Effector CD8-positive, alpha-beta T cell (primary cell): ENCODE measurements around the gene NKAIN2.

Experiments used
- DNase-seq: peaks from one replicate; lab custom pipeline; 2025; lab: John Stamatoyannopoulos, UW

The NKAIN2 gene

DNA sequence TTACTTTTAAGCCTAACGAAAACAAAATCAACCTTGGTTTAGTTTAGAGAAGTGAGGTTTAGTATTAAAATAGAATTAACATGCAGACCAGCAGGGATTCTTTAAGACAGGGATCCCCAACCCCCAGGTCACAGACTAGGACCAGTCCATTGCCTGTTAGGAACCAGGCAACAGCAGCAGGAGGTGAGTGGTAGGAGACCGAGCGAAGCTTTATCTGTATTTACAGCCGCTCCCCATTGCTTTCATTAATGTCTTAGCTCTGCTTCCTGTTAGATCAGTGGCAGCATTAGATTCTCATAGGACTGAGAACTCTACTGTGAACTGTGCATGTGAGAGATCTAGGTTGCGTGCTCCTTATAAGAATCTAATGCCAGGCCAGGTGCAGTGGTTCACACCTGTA is 225.9 kb downstream of the NKAIN2 start:
- no peak for DNase-seq

DNA sequence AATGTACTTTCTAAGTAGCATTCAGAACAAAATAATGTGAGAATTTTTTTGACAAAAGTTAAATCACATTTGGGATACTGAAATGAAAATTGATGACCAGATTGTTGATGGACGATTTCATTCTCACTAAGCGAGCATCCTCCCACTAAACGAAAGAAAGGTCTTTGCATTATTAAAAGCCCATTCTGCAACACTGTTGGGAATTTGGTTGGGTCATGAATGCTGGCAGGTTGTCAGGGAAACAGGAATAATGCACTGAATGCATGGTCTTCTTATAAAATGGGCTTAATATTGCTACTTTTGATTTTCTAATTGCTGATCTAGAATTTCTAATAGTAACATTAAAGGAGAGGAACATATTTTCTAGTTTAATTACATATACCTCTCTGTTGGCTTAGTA is 229.8 kb downstream of the NKAIN2 start:
- DNase-seq = no peak

DNA sequence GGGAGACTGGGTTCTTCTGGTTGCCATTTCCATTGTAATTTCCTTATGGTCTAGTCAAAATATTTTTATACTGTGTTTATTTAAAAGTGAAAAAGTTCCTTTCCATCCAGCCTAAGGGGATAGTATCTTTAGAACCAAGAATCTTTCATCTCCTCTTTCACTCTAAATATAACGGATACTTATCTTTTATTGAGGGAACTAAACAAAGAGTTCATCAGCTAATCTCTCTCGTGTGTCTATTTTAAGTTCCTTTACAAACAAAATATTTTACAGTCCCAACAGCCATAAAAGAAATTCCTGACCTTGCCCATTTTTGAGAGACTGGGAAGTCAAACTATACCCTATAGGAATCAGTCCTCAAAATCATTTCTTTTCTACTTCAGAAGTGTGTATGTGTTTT is 232.7 kb downstream of the NKAIN2 start:
- DNase-seq = no peak

DNA sequence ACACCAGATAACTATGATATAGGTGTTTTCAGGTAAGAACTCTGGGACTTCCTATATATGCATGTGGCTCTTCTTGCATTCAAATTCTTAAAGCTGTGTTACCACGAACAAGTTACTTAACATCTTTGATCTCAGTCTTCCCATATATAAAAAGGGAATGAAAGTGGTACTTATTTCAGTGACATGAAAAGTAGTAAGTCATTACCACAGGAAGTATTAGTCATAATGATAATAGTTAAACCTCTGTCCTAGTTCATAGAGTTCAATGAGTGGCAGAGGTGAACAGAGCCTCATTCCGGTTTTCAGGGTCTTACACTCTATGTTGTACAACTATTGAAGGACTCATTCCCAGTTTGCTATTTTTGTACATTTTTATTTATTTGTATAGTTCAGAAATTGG is 237.0 kb downstream of the NKAIN2 start:
- DNase-seq = no peak

DNA sequence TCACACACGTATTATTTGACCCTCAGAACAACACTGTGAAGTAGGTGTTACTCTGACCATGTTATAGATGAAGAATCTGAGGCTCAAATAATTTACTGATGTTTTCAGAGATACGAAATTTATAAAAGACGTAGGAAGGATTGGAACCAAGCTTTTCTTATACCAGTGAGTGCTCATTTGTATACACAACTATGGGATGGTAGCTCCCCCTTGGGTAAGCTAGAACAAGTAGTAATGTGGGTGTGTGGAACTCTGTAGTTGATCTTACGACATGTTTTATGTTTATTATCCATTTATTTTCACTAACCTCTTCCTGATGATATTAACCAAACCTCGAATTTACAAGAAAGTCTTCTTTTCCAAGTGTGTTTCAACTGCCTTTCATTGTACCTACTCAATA is 248.5 kb downstream of the NKAIN2 start:
- DNase-seq = no peak

DNA sequence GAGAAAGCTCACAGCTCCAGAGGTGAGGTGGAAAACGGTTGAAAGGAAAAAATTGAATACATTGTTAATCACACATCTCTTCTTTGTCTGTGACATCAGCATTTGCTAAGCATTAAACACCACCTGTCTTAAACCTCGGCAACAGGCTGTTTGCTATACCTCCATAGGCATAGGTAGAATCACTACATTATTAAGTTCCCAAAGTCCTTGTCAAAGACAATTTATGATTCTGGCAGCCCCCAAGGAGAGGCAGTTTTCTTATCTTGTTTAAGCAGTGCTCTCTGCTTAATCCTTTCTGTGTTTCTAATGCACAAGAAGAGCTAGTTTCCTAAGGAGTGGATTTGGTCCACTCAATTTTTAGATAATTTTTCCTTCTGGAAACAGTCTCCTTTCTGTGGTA is 249.7 kb downstream of the NKAIN2 start:
- DNase-seq = no peak

DNA sequence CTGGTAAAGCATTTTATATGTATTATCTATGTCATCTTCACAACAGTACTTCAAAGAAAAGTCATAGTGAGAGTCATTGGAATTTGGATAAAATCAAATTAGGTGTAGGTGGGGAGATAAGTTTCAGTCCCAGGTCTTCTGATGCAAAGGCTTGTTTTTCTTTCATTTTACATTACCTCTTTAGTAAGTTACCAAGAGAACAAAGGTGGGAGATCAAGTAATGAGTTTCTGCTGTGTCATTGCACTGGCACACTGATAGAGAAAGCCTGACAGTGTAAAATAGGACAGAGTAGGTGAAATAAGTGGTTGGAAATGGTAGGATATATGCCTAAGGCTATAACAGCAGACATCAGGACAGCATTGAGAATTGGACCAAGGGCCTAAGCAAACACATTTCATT is 250.4 kb downstream of the NKAIN2 start:
- DNase-seq = no peak

DNA sequence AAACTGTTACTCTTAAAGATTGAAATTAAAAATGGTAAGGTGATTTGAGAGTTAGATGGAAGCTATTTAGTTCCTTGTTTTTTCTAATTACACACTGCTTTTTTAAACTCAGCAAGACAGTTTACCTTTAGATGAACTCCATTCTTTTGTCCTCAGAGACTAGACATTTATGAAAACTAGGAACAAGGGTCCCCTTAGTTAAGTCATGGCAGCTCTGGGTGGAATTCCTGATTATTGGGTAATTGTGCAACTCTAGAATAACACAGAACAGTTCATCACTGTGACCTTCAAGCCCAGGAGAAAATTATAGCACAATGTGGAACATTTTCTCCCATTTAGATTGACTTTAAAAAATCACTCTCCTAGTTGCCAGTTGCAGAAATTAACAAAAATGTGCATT is 251.7 kb downstream of the NKAIN2 start:
- DNase-seq = no peak

DNA sequence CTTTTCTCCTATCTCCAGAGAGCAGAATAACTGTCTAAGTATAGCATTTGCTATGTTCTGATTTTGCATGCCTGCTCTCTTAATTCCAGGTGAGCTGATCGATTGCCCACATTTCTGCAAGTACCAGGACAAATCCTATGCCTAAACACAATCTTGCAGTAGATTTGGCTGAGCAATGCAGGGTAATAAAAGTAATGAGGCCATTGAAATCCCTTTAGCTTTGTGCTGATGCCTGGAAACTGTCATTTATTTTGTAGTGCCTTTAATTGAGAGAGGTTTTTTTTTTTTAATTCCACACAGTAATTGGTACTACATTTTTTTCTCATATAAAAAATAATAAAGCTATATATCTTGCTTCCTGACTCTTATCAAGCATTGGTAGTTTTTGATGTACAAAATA is 252.3 kb downstream of the NKAIN2 start:
- DNase-seq = no peak

DNA sequence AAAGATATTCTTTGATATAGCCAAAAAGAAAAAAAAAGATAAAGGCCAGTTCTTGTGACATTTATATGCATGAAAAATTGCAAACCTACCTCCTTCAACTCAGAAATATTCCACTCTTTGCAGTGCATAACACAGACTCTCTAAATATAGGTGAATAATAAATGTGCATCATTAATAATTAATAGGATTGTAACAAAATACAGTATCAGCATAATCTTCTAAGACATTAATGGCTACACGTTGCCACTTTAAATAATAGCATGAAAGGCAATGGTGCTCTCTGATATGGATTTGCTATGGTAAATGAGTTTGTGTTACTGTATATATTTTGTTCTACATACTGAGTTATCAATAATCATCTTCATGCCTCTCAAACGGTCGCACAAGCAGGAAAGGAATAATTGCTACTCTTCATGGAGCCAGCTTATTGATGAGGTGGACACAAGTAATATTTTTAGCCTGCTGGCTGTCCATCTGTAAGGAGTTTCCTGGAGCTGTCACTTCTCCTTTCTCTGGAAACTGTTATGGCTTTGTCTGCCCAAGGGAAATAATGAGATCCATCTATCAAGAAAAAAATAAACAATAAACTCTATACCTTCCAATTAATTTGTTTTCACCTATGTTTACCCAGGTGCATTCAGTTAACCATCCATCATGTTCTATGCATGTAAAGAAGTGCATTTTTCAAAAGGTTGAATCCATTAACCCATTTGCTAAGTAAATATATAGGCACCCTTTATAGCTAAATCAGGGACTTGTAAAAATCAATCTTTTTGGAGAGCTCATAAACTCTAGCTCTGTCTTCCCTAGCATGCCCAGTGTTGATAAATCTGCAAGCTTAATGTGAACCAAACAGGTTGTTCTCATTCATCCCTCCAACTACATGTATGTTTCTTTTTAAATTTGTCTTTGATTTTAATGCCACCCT is 253.0 kb downstream of the NKAIN2 start:
- no peak for DNase-seq

DNA sequence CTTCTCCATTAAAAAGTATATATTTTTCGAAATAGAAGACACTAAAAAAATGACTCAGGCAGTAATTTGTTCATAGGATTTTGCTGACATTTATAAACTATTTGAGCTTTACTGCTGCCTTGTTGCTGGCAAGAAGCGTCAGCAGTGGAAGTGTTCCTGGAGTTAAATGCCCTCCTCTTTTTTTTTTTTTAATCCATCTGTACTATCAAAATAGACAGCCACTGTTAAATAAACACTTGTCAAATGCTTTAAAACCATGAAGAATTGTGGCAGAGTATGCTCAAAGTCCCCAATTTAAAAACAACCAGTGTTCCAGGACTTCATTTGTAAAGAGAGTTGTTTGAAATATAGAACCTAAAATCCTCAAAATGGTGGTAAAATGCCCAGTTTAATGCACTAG is 253.8 kb downstream of the NKAIN2 start:
- DNase-seq = no peak

DNA sequence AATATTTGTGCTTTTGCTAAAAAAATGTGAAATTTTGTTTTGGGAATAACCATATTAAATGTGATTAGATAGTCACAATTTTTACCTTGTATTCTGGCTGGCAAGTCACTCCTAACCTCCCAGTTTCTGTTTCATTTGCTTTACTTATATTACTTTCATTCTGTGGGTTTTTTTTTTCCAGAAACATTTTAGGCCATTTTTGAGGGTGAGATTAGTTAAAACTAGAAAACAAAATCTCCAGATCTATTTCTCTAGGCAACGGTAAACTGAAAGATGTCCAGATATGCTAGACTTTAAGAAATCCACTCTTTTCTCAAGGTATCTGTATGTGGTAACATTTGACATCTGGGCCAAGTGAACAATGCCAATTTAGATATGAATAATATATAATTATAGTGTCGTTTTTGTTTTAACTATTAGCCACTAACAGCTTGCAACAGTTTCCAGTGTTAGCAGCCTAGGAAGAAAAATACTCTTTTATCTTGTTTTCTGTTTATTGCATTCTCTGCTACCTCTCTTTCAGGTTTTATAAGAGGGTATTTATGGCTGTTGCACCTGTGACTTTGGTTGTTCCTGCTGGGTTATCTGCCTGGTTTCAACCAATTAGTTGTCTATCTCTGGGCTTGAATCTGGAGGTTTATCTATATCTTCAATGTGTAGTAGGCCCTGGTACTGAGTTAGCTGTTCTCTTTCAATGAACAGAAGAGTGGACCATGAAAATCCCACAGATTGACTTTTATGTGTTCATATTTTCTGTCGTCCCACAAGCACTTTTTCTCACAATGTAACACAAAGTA is 260.9 kb downstream of the NKAIN2 start:
- DNase-seq = no peak

DNA sequence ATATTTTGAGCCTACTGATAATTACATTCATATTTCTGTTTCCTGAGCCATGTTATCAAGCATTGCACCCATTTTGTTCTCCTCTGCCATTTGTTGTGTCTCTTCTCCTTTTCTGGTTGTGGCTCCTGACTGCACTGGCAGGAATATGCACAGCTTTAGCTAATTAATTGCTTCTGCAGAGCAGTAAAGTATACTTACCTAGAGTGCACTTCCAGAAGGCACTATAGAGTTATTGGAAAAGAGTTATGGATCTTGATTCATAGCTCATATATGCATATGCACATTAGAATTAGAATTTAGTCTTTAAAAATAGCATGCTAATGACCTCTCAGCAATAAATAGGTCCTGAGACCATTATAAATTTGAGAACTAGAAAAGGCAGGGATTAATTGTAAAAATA is 262.6 kb downstream of the NKAIN2 start:
- no peak for DNase-seq

DNA sequence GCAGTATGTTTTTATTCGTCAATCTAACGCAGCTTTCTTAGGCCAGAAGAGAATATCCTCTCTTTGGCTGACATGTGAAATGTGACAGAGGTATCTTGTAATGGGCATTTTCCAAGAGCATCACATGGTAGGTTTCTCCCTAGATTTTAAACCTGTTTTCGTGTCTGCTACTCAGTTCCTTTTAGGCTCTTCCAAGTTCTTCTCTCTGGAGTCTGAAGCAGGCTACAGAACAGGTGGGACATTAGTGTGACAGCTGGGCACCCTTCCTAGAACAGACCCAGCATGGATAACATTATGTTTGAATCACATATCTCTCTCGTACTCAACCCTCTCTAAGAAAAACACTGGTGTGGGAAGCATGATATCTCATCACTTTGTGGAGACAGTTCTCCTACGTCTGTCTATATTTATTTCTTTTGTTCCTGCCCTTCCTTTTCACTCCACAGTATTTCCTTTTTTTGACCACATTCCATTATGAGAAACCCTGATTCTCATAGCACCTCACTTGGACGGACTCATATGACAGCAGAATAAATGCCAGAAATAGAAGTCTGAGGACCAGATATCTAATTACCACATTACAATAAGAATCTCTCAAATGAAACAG is 263.4 kb downstream of the NKAIN2 start:
- DNase-seq = no peak

DNA sequence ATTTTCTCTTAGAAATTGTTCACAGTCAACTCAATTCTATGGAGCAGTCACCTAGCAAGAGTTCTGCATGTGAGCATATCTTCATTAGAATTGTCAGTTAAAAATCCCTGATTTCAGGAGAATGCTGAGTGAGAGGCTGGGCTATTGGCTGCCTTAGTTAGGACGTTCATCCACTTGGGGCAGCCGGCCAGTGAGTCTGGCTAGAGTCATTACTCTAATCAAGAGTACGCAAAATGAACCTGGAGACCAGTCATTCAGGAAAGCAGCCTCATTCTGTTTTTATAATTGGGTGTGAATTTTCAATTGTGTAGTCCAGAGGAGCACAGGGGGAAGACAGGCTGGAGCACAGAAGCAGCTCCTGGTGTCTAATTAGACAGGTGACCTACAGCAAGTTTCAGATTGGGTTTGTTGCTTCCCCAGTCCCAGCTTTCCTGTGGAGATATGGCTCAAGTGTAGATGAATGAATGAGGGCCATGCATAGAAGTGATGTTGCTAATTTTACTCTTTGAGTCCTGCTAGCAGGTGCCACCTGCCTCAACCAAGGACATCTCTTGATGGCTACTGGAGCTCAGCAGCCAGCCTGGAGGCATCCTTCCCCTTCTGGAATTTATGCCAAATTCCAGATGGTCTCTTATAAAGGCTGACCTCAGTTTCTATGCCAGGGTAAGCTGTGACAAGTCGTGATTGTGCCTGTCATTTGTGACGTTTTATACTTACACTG is 265.7 kb downstream of the NKAIN2 start:
- no peak for DNase-seq

DNA sequence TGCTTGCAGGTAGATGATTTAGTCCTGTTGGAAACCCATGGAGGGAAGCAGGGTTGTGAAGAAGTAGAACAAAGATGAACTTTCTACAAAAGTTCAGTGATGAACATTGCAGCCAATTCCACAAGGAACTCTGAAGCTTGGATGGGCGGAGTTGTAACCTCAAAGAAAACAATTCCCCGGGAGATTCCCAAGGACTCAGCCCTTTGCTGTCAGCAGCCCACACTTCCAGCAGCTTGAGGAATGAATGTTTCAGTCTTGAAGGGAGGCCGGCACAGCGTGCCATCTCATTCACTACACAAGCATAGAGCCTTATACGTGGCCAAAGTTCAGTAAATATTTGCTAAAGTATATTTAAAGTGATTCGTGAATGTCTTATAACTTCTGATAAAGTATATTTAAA is 269.4 kb downstream of the NKAIN2 start:
- no peak for DNase-seq

DNA sequence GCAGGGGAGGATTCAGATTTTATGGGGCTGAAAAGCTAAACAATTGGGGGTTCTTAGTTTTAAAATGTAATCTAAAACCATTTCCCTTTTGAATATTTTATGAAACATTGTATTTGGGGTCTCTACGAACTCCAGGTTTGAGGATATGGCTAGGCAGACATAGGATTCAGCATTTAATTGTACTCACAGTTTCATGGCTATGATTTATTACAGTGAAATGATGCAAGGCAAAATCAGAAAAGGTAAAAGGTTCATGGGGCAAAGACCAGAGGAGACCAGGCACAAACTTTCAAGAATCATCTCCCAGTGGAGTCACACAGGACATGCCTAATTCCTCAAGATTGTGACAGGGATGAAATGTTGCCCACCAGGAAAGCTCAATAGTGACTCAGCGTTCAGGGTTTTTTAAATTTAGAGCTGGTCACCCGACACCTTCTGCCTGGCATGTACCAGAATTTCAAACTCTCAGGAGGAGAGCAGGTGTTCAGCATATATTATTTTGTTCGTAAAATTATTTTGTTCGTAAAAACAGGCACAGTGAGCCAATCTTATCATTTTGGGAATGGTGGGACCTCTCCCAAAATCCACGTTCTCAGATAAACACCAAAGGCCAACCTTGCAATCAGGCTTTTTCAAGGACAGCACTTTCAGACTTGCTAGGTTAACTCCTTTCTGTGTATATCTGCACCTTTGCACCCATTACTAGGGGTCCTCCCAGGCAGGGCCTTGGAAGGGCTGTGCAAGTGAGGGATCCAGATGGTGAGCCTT is 270.3 kb downstream of the NKAIN2 start:
- DNase-seq = no peak

DNA sequence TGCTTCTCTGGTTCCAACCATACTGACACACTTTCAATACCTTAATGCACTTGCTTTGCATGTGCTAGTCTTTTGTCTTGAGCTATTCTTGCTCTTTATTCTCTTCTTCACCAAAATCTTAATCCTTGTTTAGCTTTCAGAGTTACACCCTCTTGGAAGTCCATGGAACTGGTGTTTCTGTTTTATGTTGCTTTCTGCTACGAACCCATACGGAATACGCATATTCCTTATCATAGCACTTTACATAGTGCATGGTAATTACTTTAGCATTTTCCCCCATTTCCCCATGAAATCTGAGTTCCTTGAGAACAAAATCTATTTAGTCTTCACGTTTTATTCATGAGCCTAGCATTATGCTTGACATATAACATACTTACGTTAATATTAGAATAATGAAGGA is 270.9 kb downstream of the NKAIN2 start:
- no peak for DNase-seq

DNA sequence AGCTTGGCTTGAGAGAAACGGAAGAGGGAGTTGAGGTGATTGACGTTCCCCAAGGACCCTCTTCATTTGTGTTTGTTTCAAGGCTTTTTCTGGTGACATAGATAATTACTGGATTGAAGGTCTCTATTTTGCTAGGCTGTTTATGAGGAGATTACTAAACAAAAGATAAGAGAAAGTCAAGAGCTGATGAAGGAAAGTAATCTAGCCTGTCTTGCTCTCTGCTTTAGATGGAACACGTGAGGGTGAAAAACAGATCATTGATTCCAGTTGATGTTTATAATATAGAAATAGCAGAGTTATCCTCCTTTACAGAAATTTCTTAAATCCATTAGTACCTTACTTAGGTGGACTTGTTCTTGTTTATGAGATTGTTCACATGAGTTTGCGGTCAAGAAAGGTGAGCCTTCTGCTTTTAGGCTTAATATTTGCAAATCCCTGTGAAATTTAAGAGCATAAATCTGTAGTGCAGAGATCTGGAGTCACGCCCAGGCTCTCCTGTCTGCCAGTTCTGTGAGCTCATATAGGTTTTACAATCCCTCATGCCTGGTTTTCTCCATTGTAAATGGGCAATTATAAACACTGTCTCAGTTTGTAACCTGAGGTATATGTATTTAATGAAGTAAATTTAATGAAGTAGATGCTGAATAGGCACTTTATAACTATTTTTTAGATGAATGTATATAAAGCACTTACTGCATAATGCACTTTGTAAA is 272.8 kb downstream of the NKAIN2 start:
- no peak for DNase-seq

DNA sequence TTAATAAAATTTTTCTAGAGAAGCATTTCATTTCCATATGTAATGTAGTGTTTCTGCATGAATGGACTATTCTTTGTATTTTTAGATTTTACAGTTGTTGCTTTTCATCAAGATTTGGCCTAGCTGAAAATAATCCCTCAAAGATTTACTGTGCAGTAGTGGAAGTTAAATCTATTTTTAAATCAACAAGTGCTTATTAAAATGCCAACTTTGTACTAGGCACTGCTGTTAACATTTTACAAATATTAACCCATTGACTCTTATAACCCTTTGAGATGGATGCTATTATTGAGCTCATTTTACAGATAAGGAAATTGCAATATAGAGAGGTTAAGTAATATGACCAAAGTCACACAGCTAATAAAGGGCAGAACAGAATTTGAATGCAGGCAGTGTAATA is 274.5 kb downstream of the NKAIN2 start:
- DNase-seq = no peak

DNA sequence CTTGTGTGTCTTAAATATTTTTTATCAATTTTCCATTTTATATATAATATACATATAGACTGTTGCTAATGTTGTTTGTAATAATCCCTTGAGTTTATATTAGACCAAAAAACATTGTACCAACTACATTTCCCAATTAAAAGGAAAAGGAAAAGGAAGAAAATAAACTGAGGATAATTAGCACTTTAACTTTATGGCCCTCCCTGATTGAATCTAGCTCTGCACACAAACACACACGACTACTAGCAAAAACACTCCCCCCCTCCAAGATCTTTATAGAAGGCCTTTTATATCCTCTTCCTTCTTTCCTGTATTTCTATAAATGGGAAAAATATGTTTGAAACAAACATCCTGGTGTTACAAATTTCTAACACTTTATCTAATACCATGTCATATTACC is 276.8 kb downstream of the NKAIN2 start:
- no peak for DNase-seq
